HCT116 (cell line): ENCODE data around the gene TTC19. TPM values are rescaled to one million over a fixed set of nuclear protein-coding genes. Genes with fewer than 3 reads are reported as not detected.

Experiments
- ATAC-seq: fragments of 200-7000 bp; cut with Tn5 transposase; 2 replicates; pipeline ENCODE4 v1.9.1; 2020; ENCODE audit warnings: mild to moderate bottlenecking, moderate library complexity
- BruUV-seq: library from RNA; stranded (reverse); fragments of 400-500 nt; replicated peaks from 2 replicates; lab custom pipeline; 2021; lab: Mats Ljungman, UMichigan
- CTCF ChIA-PET: fragments of 300-600 bp; sonication (Branson Sonifier 250); formaldehyde crosslinking; loops from one replicate; lab custom pipeline; 2021; ENCODE audit warnings: antibody characterized with exemption; lab: Charles Lee
- POLR2A ChIA-PET: fragments of 300-600, 350-600 bp; sonication (Branson Sonifier 250); formaldehyde crosslinking; loops from one replicate; lab custom pipeline; 2021; ENCODE audit warnings: antibody characterized with exemption; lab: Charles Lee
- RAD21 ChIA-PET, 2 experiments: fragments of 300-600 bp; sonication (Branson Sonifier 250); formaldehyde crosslinking; loops; one replicate each; lab custom pipeline; 2023; ENCODE audit warnings: low total read pairs in 2 of 2; ENCODE audit not compliant: uncharacterized antibody in 2 of 2, unreplicated experiment in 2 of 2, low non-redundant PET in 1 of 2; lab: Charles Lee
- DNase-seq: peaks from one replicate; pipeline ENCODE4 v3.0.0-alpha.2; 2010; ENCODE audit warnings: low read depth, low spot score
- H2AFZ ChIP-seq: fragments of 200-600 bp; shearing (Covaris generic), sonication (generic); 2 replicates; pipeline ENCODE4 v1.6.1; 2017; ENCODE audit warnings: low read depth, mixed run types, mixed read lengths, antibody characterized with exemption, low read length; ENCODE audit not compliant: poor library complexity, severe bottlenecking
- H3K27ac ChIP-seq: 2 replicates; pipeline ENCODE4 v1.5.1; 2012; ENCODE audit warnings: low read depth, low read length
- H3K27me3 ChIP-seq: fragments of 200-600 bp; sonication (generic); 2 replicates; pipeline ENCODE4 v1.6.1; 2016; ENCODE audit warnings: mixed run types, low read length, mixed read lengths; ENCODE audit not compliant: insufficient read depth
- H3K36me3 ChIP-seq, 2 experiments: fragments of 200-500 bp in 1 of 2; fragments of 200-600 bp in 1 of 2; sonication (Bioruptor generic) in 1 of 2; sonication (generic) in 1 of 2; 2 replicates each; pipeline versions ENCODE4 v1.5.1 to v1.6.1; 2014 to 2016; ENCODE audit warnings: low read length in 2 of 2, inconsistent platforms in 1 of 2, mixed read lengths in 1 of 2, mixed run types in 1 of 2; ENCODE audit not compliant: insufficient read depth in 2 of 2, control insufficient read depth in 1 of 2
- H3K4me1 ChIP-seq, 2 experiments: fragments of 200-600 bp in 1 of 2; sonication (generic) in 1 of 2; 2 replicates each; pipeline versions ENCODE4 v1.5.1 to v1.6.1; 2012 to 2017; ENCODE audit warnings: low read length in 2 of 2, inconsistent platforms in 1 of 2, mild to moderate bottlenecking in 1 of 2, mixed read lengths in 1 of 2, mixed run types in 1 of 2, moderate library complexity in 1 of 2; ENCODE audit not compliant: insufficient read depth in 2 of 2, control insufficient read depth in 1 of 2
- H3K4me2 ChIP-seq: fragments of 200-600 bp; sonication (generic); 2 replicates; pipeline ENCODE4 v1.6.1; 2017; ENCODE audit warnings: mixed run types, low read length, mixed read lengths
- H3K4me3 ChIP-seq, 2 experiments: fragments of 200-600 bp in 1 of 2; sonication (generic) in 1 of 2; replicated peaks in 1 of 2; 2 replicates each; pipeline ENCODE4 v1.5.1; 2011 to 2016; ENCODE audit warnings: low read length in 2 of 2, control low read depth in 1 of 2, low read depth in 1 of 2, mild to moderate bottlenecking in 1 of 2, mixed read lengths in 1 of 2, mixed run types in 1 of 2
- H3K79me2 ChIP-seq: fragments of 200-600 bp; sonication (generic); 2 replicates; pipeline ENCODE4 v1.6.1; 2017; ENCODE audit warnings: mild to moderate bottlenecking, mixed run types, low read length, moderate library complexity, mixed read lengths; ENCODE audit not compliant: insufficient read depth
- H3K9ac ChIP-seq: fragments of 200-600 bp; sonication (generic); 2 replicates; pipeline ENCODE4 v1.6.1; 2016; ENCODE audit warnings: low read length, mixed read lengths
- H3K9me2 ChIP-seq: fragments of 200-600 bp; sonication (generic), shearing (Covaris generic); 2 replicates; pipeline ENCODE4 v1.6.1; 2017; ENCODE audit warnings: mixed run types, mild to moderate bottlenecking, moderate library complexity; ENCODE audit not compliant: insufficient read depth
- H3K9me3 ChIP-seq, 2 experiments: fragments of 200-500 bp in 1 of 2; fragments of 200-600 bp in 1 of 2; sonication (Bioruptor generic) in 1 of 2; sonication (generic) in 1 of 2; 2 replicates each; pipeline ENCODE4 v1.6.1; 2014 to 2017; ENCODE audit warnings: low read length in 2 of 2, mixed read lengths in 2 of 2, inconsistent platforms in 1 of 2, low read depth in 1 of 2, mild to moderate bottlenecking in 1 of 2, mixed run types in 1 of 2, moderate library complexity in 1 of 2; ENCODE audit not compliant: control insufficient read depth in 1 of 2, insufficient read depth in 1 of 2
- H4K20me1 ChIP-seq: fragments of 200-600 bp; sonication (generic), shearing (Covaris generic); 2 replicates; pipeline ENCODE4 v1.6.1; 2017; ENCODE audit warnings: mixed run types, mild to moderate bottlenecking, moderate library complexity; ENCODE audit not compliant: insufficient read depth
- CBX3 ChIP-seq: IDR thresholded peaks from 2 replicates; pipeline ENCODE4 v1.6.1; 2012; ENCODE audit warnings: low read depth
- CEBPB ChIP-seq: IDR thresholded peaks from 2 replicates; pipeline ENCODE4 v1.6.1; 2012; ENCODE audit warnings: low read depth
- FOSL1 ChIP-seq: IDR thresholded peaks from 2 replicates; pipeline ENCODE4 v1.6.1; 2012; ENCODE audit warnings: low read depth
- JUND ChIP-seq: IDR thresholded peaks from 2 replicates; pipeline ENCODE4 v1.6.1; 2012
- POLR2A ChIP-seq: IDR thresholded peaks from 2 replicates; pipeline ENCODE4 v1.7.0; 2011; ENCODE audit warnings: borderline replicate concordance; ENCODE audit not compliant: insufficient read depth, insufficient read length; ENCODE audit errors: extremely low read depth
- POLR2AphosphoS5 ChIP-seq: IDR thresholded peaks from 2 replicates; pipeline ENCODE4 v1.6.1; 2011; ENCODE audit warnings: mild to moderate bottlenecking, low read depth, low read length, moderate library complexity
- RAD21 ChIP-seq: IDR thresholded peaks from 2 replicates; pipeline ENCODE4 v1.6.1; 2012; ENCODE audit warnings: low read depth, mild to moderate bottlenecking
- SIN3A ChIP-seq: IDR thresholded peaks from 2 replicates; pipeline ENCODE4 v1.6.1; 2012; ENCODE audit warnings: low read depth
- SP1 ChIP-seq: IDR thresholded peaks from 2 replicates; pipeline ENCODE4 v1.6.1; 2012; ENCODE audit warnings: low read depth
- SRF ChIP-seq: IDR thresholded peaks from 2 replicates; pipeline ENCODE4 v1.6.1; 2012; ENCODE audit warnings: low read depth
- TCF7L2 ChIP-seq: IDR thresholded peaks from 2 replicates; pipeline ENCODE4 v1.7.0; 2011; ENCODE audit warnings: borderline replicate concordance, inconsistent platforms; ENCODE audit not compliant: insufficient read depth, insufficient read length; ENCODE audit errors: extremely low read depth
- intact Hi-C: fragments of 100-400 bp; cut with micrococcal nuclease; formaldehyde crosslinking; loops from 2 replicates; pipeline ENCODE4 v1.10.0; 2022
- total RNA-seq: library from RNA; stranded (reverse); gene quantifications from one replicate; pipeline ENCODE4 v1.2.1, GENCODE V29; 2021; ENCODE audit not compliant: unreplicated experiment
- TF ChIP-seq, protein P1 (sequence below): IDR thresholded peaks from 2 replicates; pipeline ENCODE4 v1.6.1; 2012

The TTC19 gene
- total RNA-seq, 1 experiment from 2014 or later = 61.3 TPM

DNA sequence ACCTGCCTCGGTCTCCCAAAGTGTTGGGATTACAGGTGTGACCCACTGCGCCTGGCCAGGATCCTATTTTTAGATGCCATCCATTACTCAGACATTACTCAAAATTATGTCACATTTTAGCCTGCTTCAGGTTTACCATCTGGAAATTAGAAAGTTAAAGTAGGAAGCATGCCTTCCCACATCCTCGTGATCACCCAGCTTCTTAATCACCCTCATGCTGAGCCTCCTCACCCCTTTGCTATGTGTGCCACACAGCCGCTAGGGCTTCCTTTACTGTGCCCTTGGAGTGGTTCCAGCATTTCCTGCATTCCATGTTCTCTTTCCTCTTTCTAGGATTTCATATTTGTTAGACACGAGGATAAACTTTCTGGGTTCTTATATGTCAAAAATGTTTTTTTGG is 45.4 kb upstream of the TTC19 start:
- intact Hi-C loops = no loop called here
- no peaks in the 10 kb centered on the region for H3K9me3 ChIP-seq
- H3K9me2 ChIP-seq = no peaks in the 10 kb centered on the region
- POLR2A ChIA-PET = interaction anchor here (0.5 to 2.1 kb wide), 4 partner anchors 9 to 75 kb away, joined by 5 to 9 read pairs (median 6); partner anchors contain the start of genes ADORA2B, TTC19 and ZSWIM7
- peaks cover 68 to 97% of the 10 kb centered on the region in 2 experiments for H3K4me1 ChIP-seq
- peaks cover 96% of the 10 kb centered on the region for H3K79me2 ChIP-seq
- H3K36me3 ChIP-seq = peaks cover 0 to 12% of the 10 kb centered on the region in 2 experiments; a peak in 1 of 4 replicates
- peak overlapping the region in 1 of 2 experiments; percentile 19; a peak in 1 of 4 replicates for H3K4me3 ChIP-seq
- peak overlapping the region; percentile 79 for H3K9ac ChIP-seq
- RAD21 ChIA-PET = no interaction called here
- no peaks in the 10 kb centered on the region for H4K20me1 ChIP-seq
- no peak overlapping the region for H2AFZ ChIP-seq
- TF ChIP-seq POLR2AphosphoS5 (0 out of 2 replicates have a peak, but pooled peaks have one; percentile 28), SRF (no peak), TCF7L2 (peak; percentile 19), CBX3 (peak; percentile 65; the same call in 1 of the 2 replicates), SP1 (peak; percentile 80), JUND (peak; percentile 83), RAD21 (peak; percentile 26; the same call in 1 of the 2 replicates), POLR2A (no peak), SIN3A (peak; percentile 74), CEBPB (no peak), FOSL1 (peak; percentile 74)
- TF ChIP-seq, protein P1, sequence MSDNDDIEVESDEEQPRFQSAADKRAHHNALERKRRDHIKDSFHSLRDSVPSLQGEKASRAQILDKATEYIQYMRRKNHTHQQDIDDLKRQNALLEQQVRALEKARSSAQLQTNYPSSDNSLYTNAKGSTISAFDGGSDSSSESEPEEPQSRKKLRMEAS = peak; percentile 91
- H3K4me2 ChIP-seq = peak overlapping the region; percentile 80
- DNase-seq (peak; percentile 73), ATAC-seq (peak; percentile 43)
- CTCF ChIA-PET = interaction anchor here (0.5 to 1.4 kb wide), 2 partner anchors 9 to 19 kb away, joined by 3 to 8 read pairs; partner anchors contain the start of gene ADORA2B
- no peaks in the 10 kb centered on the region for H3K27me3 ChIP-seq
- BruUV-seq = no TSS peak
- peak overlapping the region; percentile 92 for H3K27ac ChIP-seq
